ENCODE results near the gene RALGPS2.

Gene RALGPS2

GRCh38 chr1:178939338-178940067, 214.5 kb downstream of the RALGPS2 start:
- no peak for DNase-seq (ENCODE audit: low read depth)
- no peak for TF ChIP-seq CTCF (IDR thresholded peaks at IDR 0.05; ENCODE audit: control insufficient read depth, extremely low read depth, insufficient read depth)
- H3K4me3 ChIP-seq (ENCODE audit: low read depth, low read length) = no peak overlapping the region

- no peak for TF ChIP-seq CTCF (IDR thresholded peaks at IDR 0.05; ENCODE audit: control insufficient read depth, extremely low read depth, insufficient read depth)
- no peak for DNase-seq (ENCODE audit: low read depth)
- H3K4me3 ChIP-seq (ENCODE audit: low read depth, low read length) = no peak overlapping the region
Measured at GRCh38 chr1:178940068-178940765, 215.2 kb downstream of the RALGPS2 start.

- TF ChIP-seq CTCF (IDR thresholded peaks at IDR 0.05; ENCODE audit: control insufficient read depth, extremely low read depth, insufficient read depth) = no peak
- no peak overlapping the region for H3K4me3 ChIP-seq (ENCODE audit: low read depth, low read length)
- DNase-seq (ENCODE audit: low read depth) = no peak
Measured at GRCh38 chr1:178941261-178941689, 216.2 kb downstream of the RALGPS2 start.

- H3K4me3 ChIP-seq (ENCODE audit: low read depth, low read length) = no peak overlapping the region
- DNase-seq (ENCODE audit: low read depth) = no peak
- no peak for TF ChIP-seq CTCF (IDR thresholded peaks at IDR 0.05; ENCODE audit: control insufficient read depth, extremely low read depth, insufficient read depth)
Measured at GRCh38 chr1:178941849-178942248, 216.8 kb downstream of the RALGPS2 start.

- H3K4me3 ChIP-seq (ENCODE audit: low read depth, low read length) = no peak overlapping the region
- no peak for DNase-seq (ENCODE audit: low read depth)
- TF ChIP-seq CTCF (IDR thresholded peaks at IDR 0.05; ENCODE audit: control insufficient read depth, extremely low read depth, insufficient read depth) = no peak
Measured at GRCh38 chr1:178942285-178943198, 217.5 kb downstream of the RALGPS2 start.

- no peak for TF ChIP-seq CTCF (IDR thresholded peaks at IDR 0.05; ENCODE audit: control insufficient read depth, extremely low read depth, insufficient read depth)
- DNase-seq (ENCODE audit: low read depth) = no peak
- no peak overlapping the region for H3K4me3 ChIP-seq (ENCODE audit: low read depth, low read length)
Measured at GRCh38 chr1:178944729-178945128, 219.7 kb downstream of the RALGPS2 start.
